ENCODE data around the gene RUVBL1.

- no peak for TF ChIP-seq POLR2A (IDR thresholded peaks at IDR 0.05)
- TF ChIP-seq CTCF (IDR thresholded peaks at IDR 0.05), result no peak
- no peak for TF ChIP-seq EP300 (IDR thresholded peaks at IDR 0.05)
Observed at GRCh38 chr3:128073185-128073725, 50.4 kb downstream of the RUVBL1 start.

Measured in ovary (tissue), 3 donors.